ENCODE measurements around the gene RTL10.
"Not testable (repeated sequence)": the region's sequence is repeated elsewhere in the genome, so short reads cannot be mapped to it uniquely, and the experiment has no call there.

The RTL10 gene

DNA sequence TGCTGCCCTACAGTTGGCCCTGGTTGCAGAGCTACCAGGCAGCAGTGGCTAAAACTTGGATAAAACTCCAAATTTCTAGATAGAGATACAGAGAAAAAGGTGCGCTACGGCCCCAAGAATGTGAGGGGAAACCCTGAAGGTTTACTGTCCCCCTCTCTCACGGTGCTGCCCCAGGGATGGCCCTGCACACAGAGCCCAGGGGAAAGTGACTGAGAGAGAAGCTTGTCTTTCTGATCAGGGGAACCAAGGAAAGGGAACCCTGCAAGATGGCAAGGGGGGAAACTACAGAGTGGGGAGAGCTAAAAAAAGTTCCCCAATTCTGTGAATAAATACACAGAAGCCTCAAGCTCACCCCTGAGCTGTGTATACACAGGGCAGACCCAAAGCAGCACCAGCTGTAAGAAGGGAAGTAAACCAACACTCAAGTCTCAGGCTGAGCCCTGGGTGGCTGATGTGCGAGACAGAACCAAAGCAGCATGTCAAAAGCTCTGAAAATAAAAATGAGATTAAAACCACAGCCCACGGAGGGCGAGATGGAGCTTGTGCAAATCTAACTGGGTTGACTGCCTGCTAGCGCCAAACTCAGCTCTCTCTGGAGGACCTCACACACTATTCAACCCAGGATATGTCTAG, 22.1 kb downstream of the RTL10 start:
- H3K27ac ChIP-seq: no peak overlapping the region
- H2AFZ ChIP-seq: no peak overlapping the region
- no peaks in the 10 kb centered on the region for H3K9me3 ChIP-seq (ENCODE audit: control insufficient read depth, low read length)
- no peak overlapping the region for H3K4me3 ChIP-seq (ENCODE audit: low read depth, low read length)
- no peak overlapping the region for H3K4me2 ChIP-seq (ENCODE audit: low read length)
- H3K36me3 ChIP-seq (ENCODE audit: control insufficient read depth, insufficient read depth, low read length): no peaks in the 10 kb centered on the region
- H3K27me3 ChIP-seq (ENCODE audit: control insufficient read depth, insufficient read depth, low read length): no peaks in the 10 kb centered on the region
- no peak for TF ChIP-seq CTCF (IDR thresholded peaks at IDR 0.05)
- H3K79me2 ChIP-seq: no peaks in the 10 kb centered on the region
- no peaks in the 10 kb centered on the region for H3K4me1 ChIP-seq
- no peak overlapping the region for H3K9ac ChIP-seq

DNA sequence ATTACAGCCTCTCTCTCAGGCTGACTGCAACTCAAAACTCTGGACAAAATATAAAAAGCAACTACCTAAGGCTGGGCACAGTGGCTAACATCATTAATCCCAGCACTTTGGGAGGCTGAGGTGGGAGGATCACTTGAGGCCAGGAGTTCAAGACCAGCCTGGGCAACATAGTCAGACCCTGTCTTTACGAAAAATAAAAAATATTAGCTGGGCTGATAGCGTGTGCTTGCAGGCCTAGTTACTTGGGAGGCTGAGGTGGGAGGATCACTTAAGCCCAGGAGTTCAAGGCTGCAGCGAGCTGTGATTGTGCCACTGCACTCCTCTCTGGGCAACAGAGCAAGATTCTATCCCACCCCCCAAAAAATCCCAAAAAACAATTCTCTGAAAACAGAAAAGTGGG, 22.7 kb downstream of the RTL10 start:
- H2AFZ ChIP-seq; H3K4me2 ChIP-seq (ENCODE audit: low read length); H3K4me3 ChIP-seq (ENCODE audit: low read depth, low read length); H3K36me3 ChIP-seq (ENCODE audit: control insufficient read depth, insufficient read depth, low read length); H3K27me3 ChIP-seq (ENCODE audit: control insufficient read depth, insufficient read depth, low read length); H3K9ac ChIP-seq; H3K27ac ChIP-seq; H3K9me3 ChIP-seq (ENCODE audit: control insufficient read depth, low read length); H3K79me2 ChIP-seq; H3K4me1 ChIP-seq: not testable (repeated sequence)

DNA sequence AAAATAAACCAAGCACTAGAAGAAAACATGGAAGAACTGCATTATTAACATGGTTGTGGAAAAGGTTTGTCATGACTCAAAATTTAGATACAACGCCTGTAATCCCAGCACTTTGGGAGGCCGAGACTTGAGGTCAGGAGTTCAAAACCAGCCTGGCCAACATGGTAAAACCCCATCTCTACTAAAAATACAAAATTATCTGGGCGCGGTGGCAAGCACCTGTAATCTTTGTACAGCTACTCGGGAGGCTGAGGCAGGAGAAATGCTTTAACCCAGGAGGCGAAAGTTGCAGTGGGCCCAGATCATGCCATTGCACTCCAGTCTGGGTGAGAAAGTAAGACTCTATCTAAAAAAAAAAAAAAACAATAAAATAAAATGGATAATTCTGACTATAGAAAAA, 23.7 kb downstream of the RTL10 start:
- no peaks in the 10 kb centered on the region for H3K9me3 ChIP-seq (ENCODE audit: control insufficient read depth, low read length)
- no peak for TF ChIP-seq CTCF (IDR thresholded peaks at IDR 0.05)
- H3K4me1 ChIP-seq: no peaks in the 10 kb centered on the region
- H3K36me3 ChIP-seq (ENCODE audit: control insufficient read depth, insufficient read depth, low read length): no peaks in the 10 kb centered on the region
- no peak overlapping the region for H3K4me2 ChIP-seq (ENCODE audit: low read length)
- no peak overlapping the region for H3K9ac ChIP-seq
- H3K79me2 ChIP-seq: no peaks in the 10 kb centered on the region
- H3K27me3 ChIP-seq (ENCODE audit: control insufficient read depth, insufficient read depth, low read length): no peaks in the 10 kb centered on the region
- no peak overlapping the region for H2AFZ ChIP-seq
- H3K4me3 ChIP-seq (ENCODE audit: low read depth, low read length): no peak overlapping the region
- no peak overlapping the region for H3K27ac ChIP-seq

GRCh38 chr22:19828035-19828401, 26.7 kb downstream of the RTL10 start:
- H3K4me1 ChIP-seq: no peaks in the 10 kb centered on the region
- no peak overlapping the region for H3K4me2 ChIP-seq (ENCODE audit: low read length)
- no peaks in the 10 kb centered on the region for H3K36me3 ChIP-seq (ENCODE audit: control insufficient read depth, insufficient read depth, low read length)
- no peaks in the 10 kb centered on the region for H3K27me3 ChIP-seq (ENCODE audit: control insufficient read depth, insufficient read depth, low read length)
- H3K4me3 ChIP-seq (ENCODE audit: low read depth, low read length): no peak overlapping the region
- no peak overlapping the region for H3K9ac ChIP-seq
- no peak overlapping the region for H3K27ac ChIP-seq
- no peak overlapping the region for H2AFZ ChIP-seq
- no peak for TF ChIP-seq CTCF (IDR thresholded peaks at IDR 0.05)
- H3K9me3 ChIP-seq (ENCODE audit: control insufficient read depth, low read length): no peaks in the 10 kb centered on the region
- H3K79me2 ChIP-seq: no peaks in the 10 kb centered on the region

DNA sequence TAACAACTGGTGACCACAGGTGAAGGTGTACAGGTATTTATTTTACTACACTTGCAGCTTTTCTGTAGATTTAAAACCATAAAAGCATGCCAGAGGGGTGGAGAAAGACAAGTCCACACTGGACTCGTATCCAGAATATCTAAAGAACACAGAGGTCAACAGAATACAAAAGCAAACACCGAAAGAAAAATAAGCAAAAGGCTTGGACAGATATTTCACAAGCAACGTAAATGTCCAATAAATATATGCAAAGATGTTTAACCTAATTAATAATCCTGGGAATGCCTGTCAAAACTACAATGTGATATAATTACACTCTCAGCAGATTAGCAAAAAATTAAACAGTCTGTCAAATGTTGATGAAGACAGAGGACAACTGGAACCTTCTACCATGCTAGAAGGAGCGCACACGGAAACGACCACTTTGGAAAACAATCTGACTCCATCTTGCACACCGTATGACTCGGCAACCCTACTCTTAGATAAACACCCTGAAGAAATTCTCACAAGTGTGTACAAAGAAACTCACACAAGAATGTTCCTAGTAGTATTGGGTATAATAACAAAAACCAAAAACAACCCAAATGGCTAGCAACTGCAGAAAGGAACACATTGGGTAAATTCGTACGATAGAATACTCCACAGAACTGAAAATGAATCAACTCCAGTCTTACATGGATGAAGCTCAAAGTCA, 27.2 kb downstream of the RTL10 start:
- no peaks in the 10 kb centered on the region for H3K9me3 ChIP-seq (ENCODE audit: control insufficient read depth, low read length)
- no peak for TF ChIP-seq CTCF (IDR thresholded peaks at IDR 0.05)
- no peak overlapping the region for H3K27ac ChIP-seq

More for the DNA sequence above, 27.2 kb downstream of the RTL10 start:
- H3K9ac ChIP-seq: no peak overlapping the region
- no peaks in the 10 kb centered on the region for H3K36me3 ChIP-seq (ENCODE audit: control insufficient read depth, insufficient read depth, low read length)
- H3K4me2 ChIP-seq (ENCODE audit: low read length): no peak overlapping the region
- H3K27me3 ChIP-seq (ENCODE audit: control insufficient read depth, insufficient read depth, low read length): no peaks in the 10 kb centered on the region
- H3K4me3 ChIP-seq (ENCODE audit: low read depth, low read length): no peak overlapping the region
- no peaks in the 10 kb centered on the region for H3K79me2 ChIP-seq
- no peak overlapping the region for H2AFZ ChIP-seq
- no peaks in the 10 kb centered on the region for H3K4me1 ChIP-seq
